HEK293T (cell line): Measurements from ENCODE around the gene RNF217.

Experiments
- CTCF ChIA-PET: fragments of 350-600 bp; formaldehyde crosslinking; extraction: SDS; loops from one replicate; lab custom pipeline; 2021; ENCODE audit warnings: antibody characterized with exemption, inconsistent platforms; lab: Yijun Ruan, JAX
- POLR2A ChIA-PET: fragments of 350-600 bp; formaldehyde crosslinking; extraction: SDS; loops from one replicate; lab custom pipeline; 2020; ENCODE audit warnings: antibody characterized with exemption, inconsistent platforms; lab: Yijun Ruan, JAX
- DNase-seq: peaks from one replicate; pipeline ENCODE4 v3.0.0; 2012; ENCODE audit warnings: mixed read lengths; ENCODE audit errors: extremely low spot score
- ARNT ChIP-seq: fragments of 450-650 bp; IDR thresholded peaks from 2 replicates; pipeline ENCODE4 v1.6.1; 2017; ENCODE audit warnings: mild to moderate bottlenecking
- BHLHE40 ChIP-seq: fragments of 450-650 bp; IDR thresholded peaks from 2 replicates; pipeline ENCODE4 v1.6.1; 2016; ENCODE audit warnings: mild to moderate bottlenecking, moderate library complexity, borderline replicate concordance
- CTBP1 ChIP-seq: fragments of 450-650 bp; IDR thresholded peaks from 2 replicates; pipeline ENCODE4 v1.6.1; 2016; ENCODE audit warnings: borderline replicate concordance
- ELF4 ChIP-seq: fragments of 450-650 bp; IDR thresholded peaks from 2 replicates; pipeline ENCODE4 v1.6.1; 2017; ENCODE audit warnings: antibody characterized with exemption
- FOXA1 ChIP-seq: fragments of 450-650 bp; IDR thresholded peaks from 2 replicates; pipeline ENCODE4 v1.6.1; 2016; ENCODE audit warnings: mild to moderate bottlenecking
- FOXK2 ChIP-seq: fragments of 450-650 bp; IDR thresholded peaks from 2 replicates; pipeline ENCODE4 v1.6.1; 2016; ENCODE audit warnings: mild to moderate bottlenecking
- FOXM1 ChIP-seq: fragments of 450-650 bp; IDR thresholded peaks from 2 replicates; pipeline ENCODE4 v1.6.1; 2017; ENCODE audit warnings: mild to moderate bottlenecking, borderline replicate concordance
- HDGF ChIP-seq: fragments of 450-650 bp; IDR thresholded peaks from 2 replicates; pipeline ENCODE4 v1.6.1; 2017; ENCODE audit warnings: antibody characterized with exemption, borderline replicate concordance
- L3MBTL2 ChIP-seq: fragments of 450-650 bp; conservative IDR thresholded peaks from 2 replicates; pipeline ENCODE4 v1.6.1; 2016; ENCODE audit warnings: mild to moderate bottlenecking
- LEF1 ChIP-seq: fragments of 450-650 bp; IDR thresholded peaks from 2 replicates; pipeline ENCODE4 v1.6.1; 2017; ENCODE audit warnings: mild to moderate bottlenecking, borderline replicate concordance
- NFRKB ChIP-seq: fragments of 450-650 bp; IDR thresholded peaks from 2 replicates; pipeline ENCODE4 v1.6.1; 2016; ENCODE audit warnings: mild to moderate bottlenecking, moderate library complexity
- PKNOX1 ChIP-seq: fragments of 450-650 bp; IDR thresholded peaks from 2 replicates; pipeline ENCODE4 v1.6.1; 2016
- SP1 ChIP-seq: fragments of 450-650 bp; IDR thresholded peaks from 2 replicates; pipeline ENCODE4 v1.6.1; 2017
- SUZ12 ChIP-seq: fragments of 450-650 bp; IDR thresholded peaks from 2 replicates; pipeline ENCODE4 v1.6.1; 2016; ENCODE audit warnings: mild to moderate bottlenecking
- TARDBP ChIP-seq: fragments of 450-650 bp; IDR thresholded peaks from 2 replicates; pipeline ENCODE4 v1.6.1; 2016
- ZNF384 ChIP-seq: fragments of 450-650 bp; IDR thresholded peaks from 2 replicates; pipeline ENCODE4 v1.6.1; 2016

Gene RNF217

GRCh38 chr6:125104425-125104824 is 142.2 kb downstream of the RNF217 start:
- CTCF ChIA-PET = interaction anchor here (0.6 kb wide), 1 partner anchor 130 kb away, joined by 3 read pairs; no protein-coding TSS in a partner anchor
- POLR2A ChIA-PET = interaction anchor here (1.0 kb wide), 1 partner anchor 142 kb away, joined by 5 read pairs; no protein-coding TSS in a partner anchor
- DNase-seq = peak; percentile 66
- TF ChIP-seq ELF4 (no peak), FOXK2 (0 out of 2 replicates have a peak, but pooled peaks have one; percentile 50), FOXM1 (no peak), BHLHE40 (no peak), HDGF (no peak), CTBP1 (peak; percentile 53; the same call in 1 of the 2 replicates), ARNT (no peak)

GRCh38 chr6:125107048-125107447 is 144.8 kb downstream of the RNF217 start:
- POLR2A ChIA-PET = no interaction called here
- TF ChIP-seq SUZ12 (no peak), FOXA1 (no peak), FOXK2 (no peak), SP1 (no peak), ZNF384 (no peak), ARNT (no peak), BHLHE40 (no peak), NFRKB (no peak)
- CTCF ChIA-PET = no interaction called here
- DNase-seq = no peak

GRCh38 chr6:125107896-125108295 is 145.7 kb downstream of the RNF217 start:
- POLR2A ChIA-PET = no interaction called here
- DNase-seq = no peak
- TF ChIP-seq TARDBP (no peak), FOXM1 (no peak), PKNOX1 (no peak), FOXA1 (no peak), ZNF384 (no peak), BHLHE40 (no peak), SP1 (no peak), FOXK2 (no peak), L3MBTL2 (no peak), SUZ12 (no peak), CTBP1 (no peak), HDGF (no peak), LEF1 (no peak), NFRKB (no peak), ELF4 (no peak), ARNT (no peak)
- CTCF ChIA-PET = interaction anchor here (1.0 kb wide), 1 partner anchor 237 kb away, joined by 3 read pairs; no protein-coding TSS in a partner anchor

- ChIA-PET POLR2A (no interaction called here), CTCF (no interaction called here)
- no peak for DNase-seq
- TF ChIP-seq HDGF = no peak
- TF ChIP-seq ZNF384 = no peak
- TF ChIP-seq PKNOX1 = no peak
- TF ChIP-seq BHLHE40 = no peak
- no peak for TF ChIP-seq NFRKB
- no peak for TF ChIP-seq L3MBTL2
- TF ChIP-seq SP1 = no peak
- TF ChIP-seq FOXM1 = no peak
- TF ChIP-seq TARDBP = no peak
Measured at GRCh38 chr6:125110056-125110455, 147.8 kb downstream of the RNF217 start.

GRCh38 chr6:125111219-125111983 is 149.2 kb downstream of the RNF217 start:
- no peak for DNase-seq
- POLR2A ChIA-PET = no interaction called here
- TF ChIP-seq TARDBP (no peak), NFRKB (no peak), FOXM1 (no peak), SUZ12 (no peak), HDGF (no peak), BHLHE40 (no peak), ARNT (no peak), SP1 (no peak)
- CTCF ChIA-PET = no interaction called here

- ChIA-PET POLR2A (no interaction called here), CTCF (interaction anchor here (0.6 to 1.8 kb wide), 6 partner anchors 29 to 242 kb away, joined by 3 to 6 read pairs (median 3); no protein-coding TSS in a partner anchor)
- no peak for DNase-seq
- TF ChIP-seq TARDBP = no peak
- TF ChIP-seq SP1 = no peak
- no peak for TF ChIP-seq FOXA1
- TF ChIP-seq FOXK2 = no peak
- no peak for TF ChIP-seq HDGF
- no peak for TF ChIP-seq ZNF384
- TF ChIP-seq CTBP1 = no peak
- TF ChIP-seq SUZ12 = no peak
Measured at GRCh38 chr6:125112934-125113333, 150.7 kb downstream of the RNF217 start.
